Activated naive CD8-positive, alpha-beta T cell treated with anti-CD3 and anti-CD28 coated beads for 36 hours (primary cell): ENCODE results near the gene OXCT1. TPM values are rescaled to one million over a fixed set of nuclear protein-coding genes. Genes with fewer than 3 reads are reported as not detected.
"Not testable (repeated sequence)": the region's sequence is repeated elsewhere in the genome, so short reads cannot be mapped to it uniquely, and the experiment has no call there.

Experiments used
- DNase-seq: peaks from one replicate; pipeline ENCODE4 v3.0.0; 2021
- H3K27ac Mint-ChIP-seq: one replicate; pipeline ENCODE4 v1.8.0; 2022; ENCODE audit warnings: mild to moderate bottlenecking, moderate library complexity, mixed read lengths
- H3K27me3 Mint-ChIP-seq: one replicate; pipeline ENCODE4 v1.8.0; 2022; ENCODE audit warnings: mild to moderate bottlenecking, mixed read lengths
- H3K36me3 Mint-ChIP-seq: one replicate; pipeline ENCODE4 v1.8.0; 2021; ENCODE audit warnings: mild to moderate bottlenecking, mixed read lengths
- H3K4me1 Mint-ChIP-seq: one replicate; pipeline ENCODE4 v1.8.0; 2021; ENCODE audit warnings: mixed read lengths
- H3K4me3 Mint-ChIP-seq: one replicate; pipeline ENCODE4 v1.8.0; 2022; ENCODE audit warnings: mild to moderate bottlenecking, moderate library complexity, mixed read lengths
- H3K9me3 Mint-ChIP-seq: one replicate; pipeline ENCODE4 v1.8.0; 2022; ENCODE audit warnings: mixed read lengths
- total RNA-seq, 2 experiments: library from RNA; stranded (reverse); gene quantifications; one replicate each; pipeline ENCODE4 v1.2.3, GENCODE V29; 2021

The OXCT1 gene
- total RNA-seq, 2 experiments from 2014 or later = 77.5 to 80.6 TPM

DNA sequence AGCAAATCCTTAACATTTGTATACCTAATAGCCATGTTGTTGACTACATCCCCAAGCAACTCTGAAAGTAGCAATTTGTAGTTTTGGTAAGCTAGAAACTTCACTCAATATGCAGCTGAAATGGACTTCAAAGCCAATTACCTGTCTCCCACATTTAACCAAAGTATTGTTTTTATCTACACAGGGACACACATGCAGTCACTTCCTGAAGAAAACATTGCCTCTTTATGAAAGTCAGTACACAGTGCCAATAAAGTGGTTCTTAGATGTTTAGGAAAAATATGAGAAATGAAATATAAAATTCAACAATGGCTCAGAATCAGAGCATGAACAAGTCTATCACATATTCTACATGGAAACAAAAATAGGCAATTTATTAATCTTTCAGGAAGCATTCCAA lies 49.2 kb downstream of the OXCT1 start:
- no peak overlapping the region for H3K4me3 Mint-ChIP-seq
- peaks cover 57% of the 10 kb centered on the region for H3K36me3 Mint-ChIP-seq
- no peak overlapping the region for H3K27ac Mint-ChIP-seq
- peaks cover 22% of the 10 kb centered on the region for H3K4me1 Mint-ChIP-seq
- no peak for DNase-seq
- H3K27me3 Mint-ChIP-seq = no peaks in the 10 kb centered on the region
- no peaks in the 10 kb centered on the region for H3K9me3 Mint-ChIP-seq

DNA sequence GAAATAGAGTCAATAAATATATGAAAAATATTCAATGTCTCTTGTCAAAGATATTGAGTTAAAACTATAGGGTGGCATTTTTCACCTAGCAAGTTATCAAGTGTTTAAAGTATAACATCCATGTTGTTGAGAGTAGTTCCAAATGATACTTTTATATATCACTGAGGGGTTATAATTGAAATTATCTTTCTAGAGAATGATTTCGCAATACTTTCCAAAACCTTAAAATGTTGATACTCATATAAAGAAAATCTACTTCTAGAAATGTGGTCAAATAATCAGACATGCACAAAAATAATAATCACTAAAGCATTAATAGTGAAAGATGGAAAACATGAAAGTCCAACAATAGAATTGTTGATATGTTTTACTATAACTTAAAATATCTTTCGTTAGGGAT lies 50.1 kb downstream of the OXCT1 start:
- no peaks in the 10 kb centered on the region for H3K27me3 Mint-ChIP-seq

DNA sequence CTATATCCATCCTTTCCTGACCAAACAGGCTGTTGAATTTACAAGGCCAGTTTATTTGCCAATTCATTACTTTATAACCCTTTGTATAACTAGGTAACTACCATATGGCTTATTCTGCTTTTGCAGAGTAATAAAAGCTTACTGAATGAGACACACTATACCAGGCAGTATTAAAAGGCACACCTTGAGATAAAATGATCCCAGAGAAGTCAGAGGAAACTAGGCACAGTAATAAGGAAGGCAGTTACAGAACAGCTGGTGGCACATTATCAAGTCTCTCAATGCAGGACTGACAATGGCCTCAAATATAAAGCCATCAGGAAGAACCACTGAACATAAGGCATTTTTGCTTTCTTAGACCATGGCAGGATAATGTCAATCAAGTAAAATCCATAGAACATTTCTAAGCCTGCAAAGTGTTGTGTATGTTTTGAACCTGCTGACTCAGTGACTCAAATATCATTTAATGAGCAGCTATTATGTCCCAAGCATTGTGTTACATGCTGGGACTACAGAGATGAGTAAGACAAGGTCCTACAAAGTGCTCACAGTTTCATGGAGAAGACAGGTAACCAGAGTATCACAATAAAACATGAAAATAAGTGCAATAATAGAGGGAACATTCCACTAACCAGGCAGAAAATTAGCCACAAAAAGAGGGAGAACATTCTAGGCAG lies 52.5 kb downstream of the OXCT1 start:
- Mint-ChIP-seq H3K27me3 (no peaks in the 10 kb centered on the region), H3K4me3 (no peak overlapping the region), H3K4me1 (peaks cover 25% of the 10 kb centered on the region), H3K27ac (no peak overlapping the region), H3K9me3 (peaks cover 2% of the 10 kb centered on the region), H3K36me3 (peaks cover 53% of the 10 kb centered on the region)
- no peak for DNase-seq

More for the DNA sequence above, 50.1 kb downstream of the OXCT1 start:
- Mint-ChIP-seq H3K27ac (no peak overlapping the region), H3K4me1 (peaks cover 18% of the 10 kb centered on the region), H3K4me3 (no peak overlapping the region), H3K36me3 (peaks cover 55% of the 10 kb centered on the region), H3K9me3 (no peaks in the 10 kb centered on the region)
- no peak for DNase-seq

DNA sequence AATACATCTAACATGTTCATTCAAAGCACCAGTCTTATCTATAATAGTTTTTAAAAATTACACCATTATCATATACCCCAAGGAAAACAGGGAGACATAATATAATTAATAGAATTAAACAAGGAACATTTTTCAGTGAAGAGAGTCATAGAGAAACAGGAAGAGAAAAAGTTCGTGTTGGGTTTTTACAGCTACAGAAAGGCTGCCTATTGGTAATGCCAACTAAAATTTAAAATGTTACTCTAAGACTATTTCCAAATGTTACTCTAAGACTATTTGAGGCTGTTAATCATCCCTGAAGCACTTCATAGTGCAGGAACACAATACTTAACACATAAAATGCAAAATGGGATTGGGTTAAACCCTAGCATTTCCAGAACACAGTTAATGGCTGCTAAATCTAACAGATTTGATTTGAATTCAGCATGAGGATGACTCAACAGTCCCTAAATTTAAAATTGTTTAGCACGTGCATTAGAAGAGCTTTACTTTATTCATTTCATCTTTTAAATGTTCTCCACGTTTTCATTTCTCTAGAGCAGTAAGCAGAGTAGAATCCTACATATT lies 54.5 kb downstream of the OXCT1 start:
- Mint-ChIP-seq H3K4me3 (no peak overlapping the region), H3K27me3 (no peaks in the 10 kb centered on the region), H3K4me1 (peaks cover 28% of the 10 kb centered on the region), H3K9me3 (peaks cover 2% of the 10 kb centered on the region), H3K36me3 (peaks cover 51% of the 10 kb centered on the region), H3K27ac (peak overlapping the region; percentile 9)
- no peak for DNase-seq

DNA sequence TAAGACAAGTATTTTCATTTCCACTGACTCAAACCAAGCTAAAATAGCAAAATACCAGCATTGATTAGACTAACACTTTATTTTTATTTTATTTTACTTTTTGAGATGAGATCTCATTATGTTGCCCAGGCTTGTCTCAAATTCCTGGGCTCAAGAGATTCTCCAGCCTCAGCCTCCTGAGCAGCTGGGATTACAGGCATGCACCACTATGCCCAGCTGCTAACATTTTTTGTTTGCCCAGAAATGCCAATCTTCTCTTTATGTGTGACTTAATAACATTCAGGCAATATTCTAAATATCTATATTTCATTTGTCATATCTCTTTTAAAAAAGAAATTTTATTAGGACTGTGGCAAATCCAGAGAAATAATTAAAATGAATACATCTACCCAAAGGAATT lies 55.0 kb downstream of the OXCT1 start:
- no peak for DNase-seq
- Mint-ChIP-seq H3K36me3 (peaks cover 52% of the 10 kb centered on the region), H3K9me3 (peaks cover 2% of the 10 kb centered on the region), H3K4me1 (peaks cover 32% of the 10 kb centered on the region), H3K27ac (no peak overlapping the region), H3K4me3 (no peak overlapping the region), H3K27me3 (no peaks in the 10 kb centered on the region)

DNA sequence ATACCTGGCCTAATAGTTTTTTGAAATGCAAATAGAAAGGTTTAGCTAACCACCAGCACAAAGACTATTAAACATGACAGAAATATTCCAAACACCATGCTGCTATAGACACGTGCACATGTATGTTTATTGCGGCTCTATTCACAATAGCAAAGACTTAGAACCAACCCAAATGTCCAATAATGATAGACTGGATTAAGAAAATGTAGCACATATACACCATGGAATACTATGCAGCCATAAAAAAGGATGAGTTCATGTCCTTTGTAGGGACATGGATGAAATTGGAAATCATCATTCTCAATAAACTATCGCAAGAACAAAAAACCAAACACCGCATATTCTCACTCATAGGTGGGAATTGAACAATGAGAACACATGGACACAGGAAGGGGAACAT lies 55.9 kb downstream of the OXCT1 start:
- H3K36me3 Mint-ChIP-seq = peaks cover 51% of the 10 kb centered on the region
- not testable (repeated sequence) for DNase-seq, H3K27me3 Mint-ChIP-seq, H3K27ac Mint-ChIP-seq, H3K9me3 Mint-ChIP-seq, H3K4me3 Mint-ChIP-seq
- H3K4me1 Mint-ChIP-seq = peaks cover 37% of the 10 kb centered on the region

DNA sequence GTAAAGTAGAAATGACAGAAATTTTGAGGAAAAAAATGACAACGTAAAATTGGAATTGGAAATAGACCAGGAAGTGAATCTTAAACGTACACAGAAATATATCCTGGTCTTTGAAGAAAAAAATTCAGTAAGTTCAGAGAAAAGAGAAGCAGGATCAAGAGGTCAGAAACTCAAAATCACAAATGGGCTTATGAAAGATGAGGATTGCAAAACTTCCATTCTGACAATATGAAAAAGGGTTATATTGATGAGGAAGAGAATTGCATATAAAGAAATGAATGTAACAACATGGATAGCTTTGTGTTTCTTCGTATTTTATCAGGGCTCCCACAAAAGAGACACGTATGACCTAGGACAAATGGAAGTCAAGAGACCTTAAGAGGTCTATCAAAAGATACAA lies 58.1 kb downstream of the OXCT1 start:
- no peaks in the 10 kb centered on the region for H3K27me3 Mint-ChIP-seq
- peaks cover 2% of the 10 kb centered on the region for H3K9me3 Mint-ChIP-seq
- H3K4me1 Mint-ChIP-seq = peaks cover 29% of the 10 kb centered on the region
- H3K27ac Mint-ChIP-seq = no peak overlapping the region
- no peak overlapping the region for H3K4me3 Mint-ChIP-seq
- DNase-seq = no peak
- peaks cover 46% of the 10 kb centered on the region for H3K36me3 Mint-ChIP-seq

DNA sequence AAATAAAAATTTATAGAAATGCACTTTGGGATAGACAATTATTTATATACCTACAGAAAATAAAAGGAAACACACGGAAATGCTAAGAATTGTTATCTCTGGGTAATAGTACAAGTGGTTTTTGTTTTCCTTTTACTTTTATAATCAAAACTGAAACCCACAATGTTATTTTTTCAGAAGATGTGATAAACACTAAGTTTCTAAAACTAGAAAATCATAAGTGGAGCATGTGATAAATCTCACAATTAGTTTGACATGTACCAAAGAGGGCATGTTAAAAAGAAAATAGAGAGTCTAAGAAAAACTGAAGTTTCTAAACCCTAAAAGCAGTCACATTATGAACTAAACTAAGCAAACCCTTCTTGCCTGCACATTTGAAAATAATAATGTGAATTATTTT lies 61.1 kb downstream of the OXCT1 start:
- H3K4me1 Mint-ChIP-seq = peaks cover 26% of the 10 kb centered on the region
- H3K27ac Mint-ChIP-seq = no peak overlapping the region
- H3K27me3 Mint-ChIP-seq = no peaks in the 10 kb centered on the region
- H3K9me3 Mint-ChIP-seq = no peaks in the 10 kb centered on the region
- no peak for DNase-seq
- H3K4me3 Mint-ChIP-seq = no peak overlapping the region
- H3K36me3 Mint-ChIP-seq = peaks cover 51% of the 10 kb centered on the region

DNA sequence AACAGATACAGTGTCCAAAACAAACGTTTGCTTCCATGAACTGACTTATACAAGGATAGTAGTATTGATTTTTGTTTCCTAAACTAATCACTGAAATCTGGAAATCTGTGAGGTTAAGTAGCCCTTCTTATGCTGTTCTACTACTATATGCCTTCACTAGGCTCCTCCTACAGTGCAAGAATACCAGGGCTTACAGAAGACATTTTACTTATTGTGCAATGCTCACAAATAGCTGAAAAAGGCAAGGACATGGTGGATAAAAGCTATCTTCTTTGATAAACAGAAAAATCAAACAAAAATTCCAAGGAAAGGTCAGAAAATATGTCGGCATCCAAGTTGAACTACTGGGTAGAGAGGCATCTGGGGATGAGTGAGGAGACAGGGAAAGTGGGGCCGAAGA lies 61.9 kb downstream of the OXCT1 start:
- no peak for DNase-seq
- Mint-ChIP-seq H3K9me3 (no peaks in the 10 kb centered on the region), H3K4me3 (no peak overlapping the region), H3K36me3 (peaks cover 50% of the 10 kb centered on the region), H3K4me1 (peaks cover 24% of the 10 kb centered on the region), H3K27me3 (no peaks in the 10 kb centered on the region), H3K27ac (no peak overlapping the region)

DNA sequence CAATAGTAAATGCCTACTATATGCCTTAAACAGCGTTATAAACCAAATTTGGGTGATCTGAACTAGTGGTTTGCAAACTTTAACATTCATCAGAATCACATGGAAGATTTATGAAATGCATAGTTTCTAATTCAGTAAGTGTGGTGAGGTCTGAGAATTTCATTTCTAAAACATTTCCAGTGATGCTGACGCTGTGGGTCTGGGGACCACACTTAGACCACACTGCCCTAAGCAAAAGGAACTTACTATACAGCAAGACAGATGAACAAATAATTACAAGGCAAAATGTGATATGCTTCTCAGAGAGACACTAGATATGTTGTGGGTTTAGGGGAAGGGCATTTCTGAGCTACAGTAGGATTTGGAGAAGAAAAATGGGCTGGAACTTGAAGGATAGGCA lies 72.6 kb downstream of the OXCT1 start:
- peaks cover 34% of the 10 kb centered on the region for H3K36me3 Mint-ChIP-seq
- H3K4me1 Mint-ChIP-seq = peaks cover 11% of the 10 kb centered on the region
- no peaks in the 10 kb centered on the region for H3K27me3 Mint-ChIP-seq
- no peaks in the 10 kb centered on the region for H3K9me3 Mint-ChIP-seq
- DNase-seq = no peak
- no peak overlapping the region for H3K4me3 Mint-ChIP-seq
- no peak overlapping the region for H3K27ac Mint-ChIP-seq

DNA sequence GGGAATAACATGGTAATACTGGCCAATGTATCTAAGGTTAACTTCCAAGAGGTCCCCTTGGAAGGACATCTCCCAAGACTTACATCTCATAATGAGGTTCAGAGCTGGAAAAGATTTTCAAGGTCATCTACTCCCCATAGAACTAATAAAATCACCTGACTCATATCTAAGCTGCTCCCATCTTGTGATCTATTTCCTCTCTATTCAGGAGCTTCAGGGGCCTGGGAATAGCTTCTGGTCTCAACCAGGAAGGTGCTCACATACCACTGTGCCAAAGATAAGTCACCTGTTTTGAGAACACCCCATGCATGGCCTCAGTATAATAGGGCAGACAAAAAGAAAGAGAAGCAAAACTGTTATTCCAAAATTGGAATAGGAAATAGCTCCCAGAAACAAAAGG lies 74.2 kb downstream of the OXCT1 start:
- Mint-ChIP-seq H3K4me3 (no peak overlapping the region), H3K9me3 (no peaks in the 10 kb centered on the region), H3K4me1 (peaks cover 11% of the 10 kb centered on the region), H3K27me3 (no peaks in the 10 kb centered on the region), H3K36me3 (peaks cover 39% of the 10 kb centered on the region), H3K27ac (no peak overlapping the region)
- DNase-seq = no peak

DNA sequence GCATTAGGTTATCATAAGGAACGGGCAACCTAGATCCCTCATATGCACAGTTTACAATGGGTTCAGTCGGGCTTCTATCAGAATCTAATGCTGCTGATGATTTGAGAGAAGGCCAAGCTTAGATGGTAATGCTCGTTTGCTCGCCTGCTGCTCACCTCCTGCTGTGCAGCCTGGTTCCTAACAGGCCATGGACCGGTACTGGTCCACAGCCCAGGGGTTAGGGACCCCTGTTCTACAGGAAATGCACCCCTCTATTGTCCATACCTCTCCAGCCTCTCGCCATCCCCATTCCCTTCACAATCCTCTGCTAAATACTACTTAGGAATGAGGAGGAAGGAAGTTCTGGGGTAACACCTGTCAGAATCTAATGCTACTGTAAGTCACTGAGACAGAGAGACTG lies 75.1 kb downstream of the OXCT1 start:
- DNase-seq = no peak
- no peaks in the 10 kb centered on the region for H3K9me3 Mint-ChIP-seq
- no peak overlapping the region for H3K4me3 Mint-ChIP-seq
- H3K4me1 Mint-ChIP-seq = peaks cover 9% of the 10 kb centered on the region
- H3K27ac Mint-ChIP-seq = no peak overlapping the region
- H3K27me3 Mint-ChIP-seq = no peaks in the 10 kb centered on the region
- H3K36me3 Mint-ChIP-seq = peaks cover 35% of the 10 kb centered on the region

DNA sequence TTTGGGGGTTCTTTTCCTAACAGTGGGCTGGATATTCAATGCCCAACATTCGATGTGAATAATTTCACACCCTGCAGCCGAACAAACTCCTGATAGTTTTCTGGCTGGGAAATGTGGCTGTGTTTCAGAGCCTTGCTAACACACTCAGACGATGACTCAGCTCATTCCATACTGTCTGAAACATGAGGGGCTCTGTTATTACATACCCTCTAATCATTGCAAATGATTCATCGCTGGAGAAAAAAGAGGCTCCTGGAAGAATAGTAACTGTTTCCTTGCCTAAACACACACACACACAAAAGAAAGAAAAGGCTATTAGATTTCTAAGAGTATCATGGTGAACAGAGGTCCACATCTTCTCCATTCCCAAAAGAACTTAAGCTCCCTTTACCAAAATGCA lies 75.8 kb downstream of the OXCT1 start:
- Mint-ChIP-seq H3K36me3 (peaks cover 35% of the 10 kb centered on the region), H3K27ac (peak overlapping the region; percentile 25), H3K4me3 (no peak overlapping the region), H3K27me3 (no peaks in the 10 kb centered on the region), H3K9me3 (no peaks in the 10 kb centered on the region), H3K4me1 (peaks cover 9% of the 10 kb centered on the region)
- no peak for DNase-seq

DNA sequence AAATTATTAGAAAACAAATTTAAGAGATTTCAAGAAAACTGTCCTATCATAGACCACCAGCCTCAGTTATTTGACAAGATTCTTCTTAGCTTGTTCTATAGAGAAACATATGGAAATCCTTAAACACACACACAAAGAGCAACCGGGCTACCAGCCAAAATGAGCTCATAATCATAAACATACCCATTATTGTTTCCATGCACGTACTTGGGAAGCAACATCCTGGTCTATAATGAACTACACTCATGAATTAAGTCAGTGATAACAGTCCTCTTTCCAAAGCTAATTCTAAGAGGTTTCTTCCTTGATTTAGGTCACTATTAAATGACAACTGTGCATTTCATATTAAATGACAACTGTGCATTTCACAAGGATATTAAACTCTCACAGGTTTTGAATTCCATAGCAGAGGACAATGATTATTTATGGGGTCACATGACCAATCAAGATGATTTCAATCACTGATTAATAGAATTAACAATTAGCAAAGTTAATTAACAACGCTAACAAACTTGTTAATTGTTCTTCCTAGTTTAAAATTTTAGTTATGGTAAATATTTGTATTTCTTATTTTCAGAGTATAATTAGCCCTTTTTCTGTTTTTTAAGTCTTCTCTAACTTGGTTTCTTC lies 77.0 kb downstream of the OXCT1 start:
- DNase-seq = no peak
- Mint-ChIP-seq H3K4me3 (no peak overlapping the region), H3K4me1 (peaks cover 7% of the 10 kb centered on the region), H3K27me3 (no peaks in the 10 kb centered on the region), H3K9me3 (no peaks in the 10 kb centered on the region), H3K36me3 (peaks cover 35% of the 10 kb centered on the region), H3K27ac (no peak overlapping the region)

DNA sequence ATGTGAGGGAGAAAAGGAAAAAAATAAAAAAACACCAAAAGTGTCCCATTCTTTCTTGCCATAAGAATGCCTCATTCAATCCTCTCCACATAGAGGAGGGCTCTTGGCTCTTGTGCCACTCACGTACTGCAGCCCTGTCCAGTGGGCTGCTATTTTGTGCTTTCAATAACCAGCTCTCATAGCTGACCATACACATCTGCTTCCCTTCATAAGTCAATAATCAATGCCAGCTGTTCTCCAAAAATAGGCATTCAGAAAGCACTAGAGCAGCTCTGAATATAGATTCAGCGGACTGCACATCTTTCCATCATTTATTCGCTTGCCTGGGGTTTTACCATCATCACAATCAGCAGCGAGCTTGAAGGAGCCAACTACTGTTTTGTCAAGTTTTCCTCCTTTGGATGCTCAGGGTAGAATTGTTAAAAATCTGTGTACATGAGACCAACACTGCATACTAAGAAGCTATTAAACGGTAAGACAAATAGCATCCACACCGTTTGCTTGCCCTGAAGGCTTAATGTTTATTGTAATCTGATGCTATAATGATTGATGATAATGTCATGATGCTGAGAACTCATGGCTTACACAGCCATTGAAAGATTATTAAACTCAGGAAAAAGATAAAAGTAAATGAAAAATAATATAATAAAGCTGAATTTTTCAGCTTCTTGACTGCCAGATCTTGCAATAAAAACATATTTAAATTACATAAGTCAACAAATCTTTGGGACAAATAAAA lies 80.0 kb downstream of the OXCT1 start:
- Mint-ChIP-seq H3K36me3 (peaks cover 29% of the 10 kb centered on the region), H3K27me3 (no peaks in the 10 kb centered on the region), H3K9me3 (no peaks in the 10 kb centered on the region), H3K27ac (no peak overlapping the region), H3K4me1 (no peaks in the 10 kb centered on the region), H3K4me3 (no peak overlapping the region)
- no peak for DNase-seq
